K562 treated with DMSO at 1 percent for 4 hours (cell line): ENCODE results near the gene TEDC2. TPM values are rescaled to one million over a fixed set of nuclear protein-coding genes. Genes with fewer than 3 reads are reported as not detected.

ENCODE experiments used
- total RNA-seq: library from RNA; unstranded; fragments of 300-600 nt; gene quantifications from 2 replicates; pipeline ENCODE4 v1.2.3, GENCODE V29; 2022; ENCODE audit not compliant: insufficient read depth

The TEDC2 gene
- total RNA-seq = 24.5 and 30.6 TPM in 2 replicates

DNA sequence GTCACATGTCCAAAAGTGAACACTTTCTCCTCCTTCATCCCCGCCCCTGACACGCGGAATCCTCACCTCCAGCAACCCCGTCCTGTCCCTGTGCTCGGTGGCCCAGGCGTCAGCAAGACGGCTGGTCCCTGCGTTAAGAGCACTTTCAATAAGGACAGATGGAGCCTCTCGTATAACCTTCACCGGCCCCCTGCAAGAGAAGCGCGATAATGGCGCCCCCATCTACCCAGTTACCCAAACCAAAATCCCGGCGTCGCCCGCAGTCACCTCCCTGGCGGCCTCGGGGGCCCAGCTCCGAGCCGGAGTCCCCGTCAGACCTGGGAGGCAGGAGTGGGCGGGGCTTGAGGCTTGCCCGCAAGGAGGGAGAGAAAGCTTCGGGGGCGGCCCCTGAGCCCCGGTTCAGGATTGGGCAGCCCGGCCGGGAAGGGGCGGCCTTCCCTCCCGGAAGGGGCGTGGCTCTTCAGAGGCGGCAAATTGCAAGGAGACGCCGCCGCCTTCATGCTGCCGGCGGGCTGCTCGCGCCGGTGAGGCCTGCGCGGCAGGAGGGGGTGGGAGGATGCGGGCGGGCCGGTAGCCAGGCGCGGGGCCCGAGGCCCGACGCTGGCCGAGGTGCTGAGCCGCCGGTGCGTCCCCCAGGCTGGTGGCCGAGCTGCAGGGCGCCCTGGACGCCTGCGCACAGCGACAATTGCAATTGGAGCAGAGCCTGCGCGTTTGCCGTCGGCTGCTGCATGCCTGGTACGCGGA is at the start of gene TEDC2:
Gene TEDC2 (plus strand): TSS at position 463 of the 744 bp plus-strand sequence. CDS start 36 bp downstream, at position 499.

GRCh38 chr16:2429034-2429770 is 30.7 kb upstream of the TEDC2 start, which contains the start of gene CCNF:
Gene CCNF, plus strand, starts transcription at chr16:2429447. Its CDS starts 35 bp downstream, at chr16:2429482.

GRCh38 chr16:2471016-2471652 is 11.2 kb downstream of the TEDC2 start, which contains the start of gene NTN3:
Gene NTN3, plus strand, starts transcription at chr16:2471297. Its CDS starts 405 bp downstream, at chr16:2471702.

GRCh38 chr16:2474877-2475412 is 15.0 kb downstream of the TEDC2 start, which contains the start of gene TBC1D24:
Gene TBC1D24, plus strand, starts transcription at chr16:2475127. Its CDS starts 21,022 bp downstream, at chr16:2496149.

GRCh38 chr16:2513405-2514332 is 53.8 kb downstream of the TEDC2 start, which contains the start of gene ATP6V0C:
Gene ATP6V0C, plus strand, starts transcription at chr16:2513952. Its CDS starts 152 bp downstream, at chr16:2514104.

Other genes starting within 250 kb of the TEDC2 start
- 4.9 and 16.4 TPM in 2 replicates for gene BRICD5, start 249.2 kb upstream of the TEDC2 start, total RNA-seq
- 53.8 and 56.2 TPM in 2 replicates for gene PGP, start 245.3 kb upstream of the TEDC2 start, total RNA-seq
- 33.2 and 37.1 TPM in 2 replicates for gene E4F1, start 236.5 kb upstream of the TEDC2 start, total RNA-seq
- gene DNASE1L2, start 223.7 kb upstream of the TEDC2 start, total RNA-seq = 5.4 and 6.1 TPM in 2 replicates
- 309 and 412 TPM in 2 replicates for gene ECI1, start 208.5 kb upstream of the TEDC2 start, total RNA-seq
- gene RNPS1, start 192.0 kb upstream of the TEDC2 start, total RNA-seq = 182 and 221 TPM in 2 replicates
- gene ABCA3, start 119.4 kb upstream of the TEDC2 start, total RNA-seq = 18.9 and 25.4 TPM in 2 replicates
- 25.8 and 36.2 TPM in 2 replicates for gene CCNF, start 30.7 kb upstream of the TEDC2 start, total RNA-seq
- 0.42 TPM in 1 of 2 replicates, not detected in the other for gene NTN3, start 11.2 kb downstream of the TEDC2 start, total RNA-seq
- gene TBC1D24, start 15.0 kb downstream of the TEDC2 start, total RNA-seq = 5.7 and 10.9 TPM in 2 replicates
- 470 and 495 TPM in 2 replicates for gene ATP6V0C, start 53.8 kb downstream of the TEDC2 start, total RNA-seq
- gene AMDHD2, start 60.3 kb downstream of the TEDC2 start, total RNA-seq = 24.0 and 36.2 TPM in 2 replicates
- gene CEMP1, start 71.3 kb downstream of the TEDC2 start, total RNA-seq = 5.9 and 8.3 TPM in 2 replicates
- gene PDPK1, start 77.9 kb downstream of the TEDC2 start, total RNA-seq = 23.1 and 30.0 TPM in 2 replicates
- 55.1 and 57.0 TPM in 2 replicates for gene KCTD5, start 222.4 kb downstream of the TEDC2 start, total RNA-seq